ENCODE data around the gene MRPS11.
"Not testable (repeated sequence)": the region's sequence is repeated elsewhere in the genome, so short reads cannot be mapped to it uniquely, and the experiment has no call there.

Gene MRPS11

GRCh38 chr15:88456733-88457132 lies 10.8 kb upstream of the MRPS11 start:
- DNase-seq = no peak

GRCh38 chr15:88463870-88464532 lies 3.5 kb upstream of the MRPS11 start:
- DNase-seq = no peak

- DNase-seq = no peak
Observed at GRCh38 chr15:88465633-88466224, 1.8 kb upstream of the MRPS11 start.

GRCh38 chr15:88467935-88468528 lies 524 bp downstream of the MRPS11 start:
- no peak for DNase-seq

GRCh38 chr15:88468721-88469120 lies 1.2 kb downstream of the MRPS11 start:
- not testable (repeated sequence) for DNase-seq

- DNase-seq = no peak
Observed at GRCh38 chr15:88469321-88469720, 1.8 kb downstream of the MRPS11 start.

- DNase-seq = no peak
Observed at GRCh38 chr15:88470625-88471372, 3.3 kb downstream of the MRPS11 start.

GRCh38 chr15:88472225-88472624 lies 4.7 kb downstream of the MRPS11 start:
- no peak for DNase-seq

- DNase-seq = not testable (repeated sequence)
Observed at GRCh38 chr15:88473661-88474293, 6.3 kb downstream of the MRPS11 start.

- peak; percentile 6 for DNase-seq
Observed at GRCh38 chr15:88476635-88477060, 9.1 kb downstream of the MRPS11 start.

GRCh38 chr15:88477126-88477525 lies 9.6 kb downstream of the MRPS11 start:
- no peak for DNase-seq

- DNase-seq = no peak
Observed at GRCh38 chr15:88477904-88478303, 10.4 kb downstream of the MRPS11 start.

GRCh38 chr15:88479169-88479568 lies 11.7 kb downstream of the MRPS11 start:
- no peak for DNase-seq

- DNase-seq = no peak
Observed at GRCh38 chr15:88480981-88481380, 13.5 kb downstream of the MRPS11 start.

- DNase-seq = no peak
Observed at GRCh38 chr15:88482263-88482662, 14.8 kb downstream of the MRPS11 start.

- no peak for DNase-seq
Observed at GRCh38 chr15:88484682-88485331, 17.3 kb downstream of the MRPS11 start.

GRCh38 chr15:88487178-88487795 lies 19.8 kb downstream of the MRPS11 start:
- no peak for DNase-seq

- no peak for DNase-seq
Observed at GRCh38 chr15:88487796-88488523, 20.5 kb downstream of the MRPS11 start.

GRCh38 chr15:88489321-88489720 lies 21.8 kb downstream of the MRPS11 start:
- DNase-seq = no peak

- no peak for DNase-seq
Observed at GRCh38 chr15:88490036-88490435, 22.5 kb downstream of the MRPS11 start.

- peak; percentile 22 for DNase-seq
Observed at GRCh38 chr15:88491158-88491557, 23.6 kb downstream of the MRPS11 start.
